Central memory CD8-positive, alpha-beta T cell (primary cell): ENCODE results near the gene XPO4.

Experiments used
- ATAC-seq: fragments of 150-1000 bp; cut with Tn5 transposase; replicated peaks from 2 replicates; pipeline ENCODE4 v1.10.0; 2022; ENCODE audit warnings: mild to moderate bottlenecking, moderate FRiP score, moderate number of reproducible peaks; ENCODE audit not compliant: poor library complexity, severe bottlenecking; ENCODE audit errors: extremely low read depth
- DNase-seq, 2 donors: peaks; one replicate each; pipeline ENCODE4 v3.0.0; 2021; ENCODE audit warnings: low spot score in 2 of 2
- H3K27ac Mint-ChIP-seq: one replicate; pipeline ENCODE4 v1.8.0; 2022; ENCODE audit warnings: low read depth, mild to moderate bottlenecking, moderate library complexity, mixed read lengths
- H3K27me3 Mint-ChIP-seq: one replicate; pipeline ENCODE4 v1.8.0; 2022; ENCODE audit warnings: mixed read lengths
- H3K36me3 Mint-ChIP-seq: one replicate; pipeline ENCODE4 v1.8.0; 2022; ENCODE audit warnings: mild to moderate bottlenecking, moderate library complexity, mixed read lengths; ENCODE audit not compliant: insufficient read depth
- H3K4me1 Mint-ChIP-seq: one replicate; pipeline ENCODE4 v1.8.0; 2022; ENCODE audit warnings: mixed read lengths
- H3K4me3 Mint-ChIP-seq: one replicate; pipeline ENCODE4 v1.8.0; 2022; ENCODE audit warnings: mild to moderate bottlenecking, moderate library complexity, mixed read lengths
- H3K9me3 Mint-ChIP-seq: one replicate; pipeline ENCODE4 v1.8.0; 2022; ENCODE audit warnings: mixed read lengths

XPO4 gene

DNA sequence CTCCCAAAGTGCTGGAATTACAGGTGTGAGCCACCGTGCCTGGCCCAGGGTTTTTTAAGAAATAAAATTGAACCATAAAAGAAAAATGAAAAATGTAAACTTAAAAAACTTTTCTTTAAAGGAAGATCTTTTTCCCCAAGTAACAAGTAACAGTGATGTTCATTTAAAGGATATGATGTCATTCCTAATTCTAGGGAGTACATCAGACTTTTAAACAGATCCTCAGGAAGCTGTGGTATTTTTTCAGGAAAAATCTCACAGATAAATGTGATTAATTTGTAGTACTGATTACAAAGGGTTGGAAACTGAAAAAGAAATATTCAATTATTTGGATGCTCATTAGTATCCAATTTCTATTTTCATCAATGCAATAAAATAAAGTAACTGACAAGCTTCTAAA lies 114.2 kb downstream of the XPO4 start:
- no peaks in the 10 kb centered on the region for H3K27me3 Mint-ChIP-seq
- ATAC-seq: no peak
- peaks cover 23% of the 10 kb centered on the region for H3K36me3 Mint-ChIP-seq

DNA sequence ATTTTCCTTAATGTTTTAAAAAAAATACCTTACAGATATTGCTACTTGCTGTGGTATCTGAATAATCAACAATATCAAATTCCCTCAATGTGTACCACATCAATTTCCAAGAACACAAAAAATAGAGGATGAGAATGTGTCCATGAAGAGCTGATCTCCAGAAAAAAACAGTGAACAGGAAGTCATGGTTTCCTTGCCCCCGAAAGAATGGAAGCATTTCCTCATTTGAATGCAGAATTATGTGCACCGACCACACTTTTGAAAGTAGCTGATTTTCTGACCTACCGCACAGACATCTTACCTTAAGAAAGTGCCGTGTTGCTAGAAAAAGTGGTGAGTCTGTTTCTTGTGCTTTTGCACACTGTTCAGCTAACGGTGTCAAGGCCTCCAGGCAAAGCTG lies 115.4 kb downstream of the XPO4 start:
- Mint-ChIP-seq H3K9me3 (no peaks in the 10 kb centered on the region), H3K27ac (no peak overlapping the region), H3K4me1 (no peaks in the 10 kb centered on the region), H3K36me3 (peaks cover 21% of the 10 kb centered on the region), H3K4me3 (no peak overlapping the region), H3K27me3 (no peaks in the 10 kb centered on the region)
- ATAC-seq (no peak), DNase-seq (no peak)

More for the DNA sequence above, 114.2 kb downstream of the XPO4 start:
- DNase-seq: no peak
- Mint-ChIP-seq H3K4me3 (no peak overlapping the region), H3K27ac (no peak overlapping the region), H3K9me3 (no peaks in the 10 kb centered on the region), H3K4me1 (no peaks in the 10 kb centered on the region)

- ATAC-seq: no peak
- Mint-ChIP-seq H3K9me3 (no peaks in the 10 kb centered on the region), H3K4me1 (no peaks in the 10 kb centered on the region), H3K27ac (no peak overlapping the region), H3K4me3 (no peak overlapping the region), H3K36me3 (peaks cover 15% of the 10 kb centered on the region), H3K27me3 (no peaks in the 10 kb centered on the region)
- DNase-seq: no peak
Measured at GRCh38 chr13:20782116-20782708, 120.3 kb downstream of the XPO4 start.

GRCh38 chr13:20780317-20780716 lies 122.2 kb downstream of the XPO4 start:
- H3K9me3 Mint-ChIP-seq: no peaks in the 10 kb centered on the region
- peaks cover 12% of the 10 kb centered on the region for H3K36me3 Mint-ChIP-seq
- DNase-seq (no peak), ATAC-seq (no peak)
- H3K4me3 Mint-ChIP-seq: no peak overlapping the region
- no peaks in the 10 kb centered on the region for H3K27me3 Mint-ChIP-seq
- H3K4me1 Mint-ChIP-seq: no peaks in the 10 kb centered on the region
- H3K27ac Mint-ChIP-seq: no peak overlapping the region

- no peak overlapping the region for H3K27ac Mint-ChIP-seq
- H3K4me1 Mint-ChIP-seq: no peaks in the 10 kb centered on the region
- H3K36me3 Mint-ChIP-seq: peaks cover 7% of the 10 kb centered on the region
- H3K27me3 Mint-ChIP-seq: no peaks in the 10 kb centered on the region
- DNase-seq: no peak
- no peak for ATAC-seq
- no peak overlapping the region for H3K4me3 Mint-ChIP-seq
- H3K9me3 Mint-ChIP-seq: no peaks in the 10 kb centered on the region
Measured at GRCh38 chr13:20779405-20779804, 123.1 kb downstream of the XPO4 start.

DNA sequence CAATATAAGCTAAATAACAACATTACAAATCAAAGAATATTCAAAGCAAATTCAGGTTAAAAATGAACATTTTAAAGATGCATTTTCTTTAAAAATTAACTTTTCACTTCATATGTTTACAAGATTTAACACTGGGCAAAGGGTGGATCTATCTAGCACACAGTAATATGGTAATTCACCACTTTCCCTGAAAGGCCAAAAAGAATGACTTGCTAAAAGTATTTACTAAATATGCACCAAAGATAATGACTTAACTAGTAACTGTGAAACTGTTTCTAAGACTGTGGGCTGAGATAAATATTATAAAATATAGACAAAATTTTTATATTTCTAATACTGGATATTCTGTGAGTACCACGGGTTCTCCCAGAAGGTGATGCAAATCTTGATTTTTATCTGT lies 124.2 kb downstream of the XPO4 start:
- Mint-ChIP-seq H3K4me1 (peaks cover 8% of the 10 kb centered on the region), H3K36me3 (peaks cover 13% of the 10 kb centered on the region), H3K9me3 (no peaks in the 10 kb centered on the region), H3K27me3 (no peaks in the 10 kb centered on the region), H3K4me3 (no peak overlapping the region), H3K27ac (no peak overlapping the region)
- no peak for ATAC-seq
- DNase-seq: no peak

- no peaks in the 10 kb centered on the region for H3K27me3 Mint-ChIP-seq
Measured at GRCh38 chr13:20776751-20777150, 125.8 kb downstream of the XPO4 start.

DNA sequence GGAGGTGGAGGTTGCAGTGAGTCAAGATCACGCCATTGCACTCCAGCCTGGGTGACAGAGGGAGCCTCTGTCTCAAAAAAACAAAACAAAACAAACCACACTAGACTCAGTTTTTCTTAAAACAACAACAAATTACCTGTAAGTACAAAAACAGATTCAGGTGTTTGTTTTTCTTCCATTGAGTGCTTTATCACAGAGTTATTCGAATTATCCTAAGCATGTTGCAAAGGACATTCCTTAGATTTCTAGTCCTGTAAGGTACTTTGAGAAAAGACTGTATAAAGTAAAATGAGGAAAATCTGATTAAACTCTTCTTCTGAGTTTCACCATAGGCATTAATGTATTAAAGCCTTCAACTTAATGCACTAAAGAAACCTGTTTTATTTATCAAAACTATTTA lies 126.6 kb downstream of the XPO4 start:
- DNase-seq: no peak
- no peak overlapping the region for H3K4me3 Mint-ChIP-seq

More at GRCh38 chr13:20776751-20777150, 125.8 kb downstream of the XPO4 start:
- Mint-ChIP-seq H3K27ac (no peak overlapping the region), H3K36me3 (peaks cover 15% of the 10 kb centered on the region), H3K4me3 (no peak overlapping the region), H3K9me3 (no peaks in the 10 kb centered on the region), H3K4me1 (peaks cover 20% of the 10 kb centered on the region)
- no peak for DNase-seq
- no peak for ATAC-seq

DNA sequence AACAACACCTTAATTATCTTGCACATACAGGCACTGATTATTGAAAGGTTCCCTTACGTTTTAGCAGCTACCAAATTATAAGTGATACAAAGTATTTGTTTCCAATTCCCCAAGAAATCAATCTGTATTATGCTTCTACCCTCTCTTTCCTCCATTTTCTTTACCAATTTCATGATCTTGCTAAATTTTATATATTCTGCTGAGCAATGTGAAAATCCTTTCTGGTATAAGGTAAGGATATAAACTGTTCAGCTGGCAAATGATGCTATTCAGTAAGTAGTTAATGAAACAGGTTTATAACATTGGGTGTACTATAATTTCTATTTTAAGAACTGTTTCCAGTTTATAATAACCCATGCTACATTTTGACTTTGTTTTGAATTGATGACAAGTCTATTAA lies 127.8 kb downstream of the XPO4 start:
- no peak for ATAC-seq
- Mint-ChIP-seq H3K9me3 (peaks cover 4% of the 10 kb centered on the region), H3K27me3 (no peaks in the 10 kb centered on the region), H3K27ac (peak overlapping the region; percentile 99), H3K4me1 (peaks cover 27% of the 10 kb centered on the region), H3K4me3 (peak overlapping the region; percentile 90), H3K36me3 (peaks cover 22% of the 10 kb centered on the region)
- DNase-seq: no peak

More for the DNA sequence above, 126.6 kb downstream of the XPO4 start:
- Mint-ChIP-seq H3K27me3 (no peaks in the 10 kb centered on the region), H3K9me3 (no peaks in the 10 kb centered on the region), H3K27ac (no peak overlapping the region), H3K36me3 (peaks cover 15% of the 10 kb centered on the region), H3K4me1 (peaks cover 24% of the 10 kb centered on the region)
- ATAC-seq: no peak

DNA sequence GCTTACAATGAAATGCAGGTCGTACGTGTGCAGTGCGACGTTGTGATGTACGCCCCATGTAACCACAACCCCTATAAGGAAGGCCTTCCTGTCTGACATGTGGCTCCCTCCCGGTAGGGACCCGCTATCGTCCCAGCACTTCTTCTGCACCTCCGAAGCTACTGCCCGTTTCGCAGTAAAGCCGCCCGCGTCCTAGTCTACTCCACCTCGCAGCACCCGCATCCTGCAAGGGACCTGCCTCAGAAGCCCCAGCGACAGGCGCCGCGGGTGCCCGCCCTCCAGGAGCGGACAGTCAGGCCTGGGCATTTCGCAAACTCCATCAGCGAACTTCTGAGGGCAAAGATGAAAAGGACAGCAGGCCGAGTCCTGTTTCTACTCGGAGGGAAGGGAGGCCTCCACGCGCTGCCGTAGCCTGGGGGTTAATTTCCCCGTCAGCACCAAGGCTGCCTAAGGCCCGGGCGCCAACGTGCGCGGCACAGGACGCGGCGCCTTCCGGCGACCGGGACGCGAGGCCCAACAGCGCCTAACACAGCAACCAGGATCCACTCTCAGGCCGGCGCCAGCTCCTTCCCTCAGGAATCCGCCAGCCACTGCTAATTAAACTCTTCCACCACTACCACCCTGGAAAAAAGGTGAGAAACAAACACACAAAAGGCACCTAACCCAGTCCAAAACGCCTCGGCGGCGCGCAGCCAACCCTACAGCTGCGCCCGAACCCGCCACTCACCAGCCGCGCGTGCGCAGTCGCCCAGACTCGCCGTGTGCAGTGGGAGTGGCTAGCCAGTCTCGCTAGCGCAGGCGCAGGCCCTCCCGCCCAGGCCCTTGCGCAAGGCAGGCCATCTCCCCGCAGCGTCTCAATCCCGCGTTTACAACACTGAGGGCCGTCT lies 129.1 kb downstream of the XPO4 start, which contains the start of gene EEF1AKMT1:
Gene EEF1AKMT1, minus strand, starts transcription at position 768 of the 887 bp plus-strand sequence. CDS start 16,363 bp downstream, outside the sequence.
- Mint-ChIP-seq H3K4me3 (peak within 1 kb of the TSS; percentile 90), H3K27ac (peak within 1 kb of the TSS; percentile 99)

DNA sequence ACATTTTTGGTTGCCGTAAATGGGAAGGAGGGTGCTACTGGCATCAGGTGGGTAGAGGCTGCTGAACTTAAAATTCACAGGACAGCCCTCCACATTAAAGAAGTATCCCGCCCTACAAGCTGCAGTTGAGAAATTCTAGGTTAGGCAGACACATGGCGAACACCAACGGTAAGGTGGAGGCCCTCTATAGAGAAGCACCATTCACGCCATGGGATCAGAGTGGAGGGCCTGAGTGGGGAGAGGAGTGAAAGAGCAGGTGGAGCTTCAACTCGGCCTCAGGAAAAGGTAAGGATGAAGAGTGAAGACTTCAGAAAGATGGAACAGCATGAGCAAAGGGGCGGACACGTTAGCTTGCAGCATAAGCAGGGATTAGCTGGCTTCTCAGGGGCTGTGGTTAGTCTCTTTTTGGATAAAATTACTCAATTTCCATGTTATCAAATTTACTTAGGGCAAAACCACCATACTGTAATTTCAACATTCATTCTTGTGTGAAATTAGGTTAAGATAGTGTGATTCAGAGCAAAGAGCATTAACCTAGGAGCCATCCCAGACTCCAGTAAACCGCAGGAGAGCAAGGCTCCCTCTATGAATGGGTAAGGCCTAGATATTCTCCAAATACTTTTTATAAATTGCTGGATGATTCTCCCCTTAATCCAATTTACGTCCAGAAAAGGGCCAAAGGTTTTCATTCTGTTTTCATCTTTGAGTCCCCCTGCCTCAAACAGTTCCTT lies 130.0 kb downstream of the XPO4 start:
- DNase-seq (no peak), ATAC-seq (no peak)
- H3K9me3 Mint-ChIP-seq: peaks cover 11% of the 10 kb centered on the region
- peak overlapping the region; percentile 90 for H3K4me3 Mint-ChIP-seq
- peaks cover 22% of the 10 kb centered on the region for H3K36me3 Mint-ChIP-seq
- peaks cover 31% of the 10 kb centered on the region for H3K4me1 Mint-ChIP-seq
- peak overlapping the region; percentile 99 for H3K27ac Mint-ChIP-seq
- H3K27me3 Mint-ChIP-seq: no peaks in the 10 kb centered on the region

More for the DNA sequence above, 129.1 kb downstream of the XPO4 start, which contains the start of gene EEF1AKMT1:
- Mint-ChIP-seq H3K36me3 (peaks cover 22% of the 10 kb centered on the region), H3K4me1 (peaks cover 31% of the 10 kb centered on the region), H3K27me3 (no peaks in the 10 kb centered on the region), H3K9me3 (peaks cover 7% of the 10 kb centered on the region)
- peak; percentile 92 for ATAC-seq
- DNase-seq: peak; percentile 86 to 91

DNA sequence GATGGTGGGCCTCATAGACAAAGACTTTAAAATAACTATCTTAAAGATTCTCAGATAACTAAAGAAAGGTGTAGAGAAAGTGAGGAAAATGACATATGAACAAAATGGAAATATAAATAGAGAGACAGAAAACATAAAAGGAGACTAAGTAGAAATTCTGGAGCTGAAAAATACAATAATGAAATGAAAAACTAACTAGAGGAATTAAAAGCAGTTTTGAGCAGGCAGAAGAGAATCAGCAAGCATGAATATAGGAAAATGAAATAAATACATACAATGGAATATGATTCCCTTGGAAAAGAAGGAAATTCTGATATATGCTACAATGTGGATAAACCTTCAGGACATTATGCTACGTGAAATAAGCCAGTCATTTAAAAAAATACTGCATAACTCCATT lies 132.7 kb downstream of the XPO4 start:
- peaks cover 20% of the 10 kb centered on the region for H3K36me3 Mint-ChIP-seq
- H3K9me3 Mint-ChIP-seq: peaks cover 15% of the 10 kb centered on the region
- DNase-seq (no peak), ATAC-seq (no peak)
- H3K4me3 Mint-ChIP-seq: no peak overlapping the region
- H3K27ac Mint-ChIP-seq: peak overlapping the region; percentile 45
- H3K27me3 Mint-ChIP-seq: no peaks in the 10 kb centered on the region
- H3K4me1 Mint-ChIP-seq: peaks cover 31% of the 10 kb centered on the region
